Cardiac muscle cell (in vitro differentiated cells and primary cell): Measurements from ENCODE around the gene MARCHF7. TPM values are rescaled to one million over a fixed set of nuclear protein-coding genes. Genes with fewer than 3 reads are reported as not detected.
A peak's percentile ranks its signal among the peaks of the same experiment; 100 is the strongest.
"Not testable (repeated sequence)": the region's sequence is repeated elsewhere in the genome, so short reads cannot be mapped to it uniquely, and the experiment has no call there.

Source experiments
- DNase-seq, 2 donors: peaks; one replicate each; pipeline versions ENCODE4 v3.0.0 to v3.0.0-alpha.2; 2010 to 2017; ENCODE audit warnings: low read depth in 1 of 2, low spot score in 1 of 2
- H3K27ac ChIP-seq: fragments of 200-600 bp; sonication (generic); 2 replicates; pipeline ENCODE4 v1.5.1; 2016
- H3K27me3 ChIP-seq: fragments of 200-600 bp; sonication (generic); 2 replicates; pipeline ENCODE4 v1.6.0; 2016; ENCODE audit warnings: control low read depth
- H3K36me3 ChIP-seq: fragments of 200-600 bp; sonication (generic); 2 replicates; pipeline ENCODE4 v1.5.1; 2016; ENCODE audit warnings: control low read depth
- H3K4me1 ChIP-seq: fragments of 200-600 bp; sonication (generic); 2 replicates; pipeline ENCODE4 v1.8.1; 2017; ENCODE audit warnings: low read depth, mild to moderate bottlenecking, mixed run types
- H3K4me3 ChIP-seq: fragments of 200-600 bp; sonication (generic); 2 replicates; pipeline ENCODE4 v1.5.1; 2016; ENCODE audit warnings: mild to moderate bottlenecking
- H3K9me3 ChIP-seq: fragments of 200-600 bp; sonication (generic); 2 replicates; pipeline ENCODE4 v1.5.1; 2017; ENCODE audit warnings: low read depth, mild to moderate bottlenecking, control low read depth
- CTCF ChIP-seq: IDR thresholded peaks from 2 replicates; pipeline ENCODE4 v1.5.1; 2012; ENCODE audit warnings: low read depth, mild to moderate bottlenecking, low read length
- polyA plus RNA-seq: library from polyadenylated mRNA; unstranded; fragments of >200 nt; fragmentation: Nextera tagmentation; extraction: Ambion mirVana; gene quantifications from 2 replicates; pipeline ENCODE4 v1.2.1, GENCODE V29; 2016
- total RNA-seq: library from RNA; depleted of rRNA; stranded (reverse); fragments of >200 nt; gene quantifications from 2 replicates; pipeline ENCODE4 v1.2.3, GENCODE V29; 2016

Gene MARCHF7
- total and polyA plus RNA-seq, 2 experiments from 2014 or later = 118 to 155 TPM

GRCh38 chr2:159722580-159722979 is 10.3 kb downstream of the MARCHF7 start:
- Histone ChIP-seq H3K4me3 (no peak overlapping the region), H3K36me3 (peaks cover 4% of the 10 kb centered on the region), H3K27me3 (no peaks in the 10 kb centered on the region), H3K4me1 (peaks cover 13% of the 10 kb centered on the region), H3K9me3 (no peaks in the 10 kb centered on the region), H3K27ac (peak overlapping the region; percentile 42)
- no peak for TF ChIP-seq CTCF
- no peak for DNase-seq

- H3K9me3 ChIP-seq, H3K36me3 ChIP-seq, H3K27me3 ChIP-seq, DNase-seq, H3K4me3 ChIP-seq, H3K27ac ChIP-seq: not testable (repeated sequence)
- H3K4me1 ChIP-seq = peaks cover 13% of the 10 kb centered on the region
Observed at GRCh38 chr2:159724795-159725572, 12.7 kb downstream of the MARCHF7 start.

GRCh38 chr2:159725713-159726112 is 13.4 kb downstream of the MARCHF7 start:
- no peak overlapping the region for H3K27ac ChIP-seq
- H3K27me3 ChIP-seq = no peaks in the 10 kb centered on the region
- DNase-seq = no peak
- H3K36me3 ChIP-seq = peaks cover 10% of the 10 kb centered on the region
- no peak overlapping the region for H3K4me3 ChIP-seq
- H3K9me3 ChIP-seq = no peaks in the 10 kb centered on the region
- TF ChIP-seq CTCF = no peak
- peaks cover 9% of the 10 kb centered on the region for H3K4me1 ChIP-seq

- no peaks in the 10 kb centered on the region for H3K4me1 ChIP-seq
- H3K4me3 ChIP-seq = no peak overlapping the region
- H3K9me3 ChIP-seq = no peaks in the 10 kb centered on the region
- no peak for TF ChIP-seq CTCF
- H3K27me3 ChIP-seq = no peaks in the 10 kb centered on the region
- no peak for DNase-seq
- H3K36me3 ChIP-seq = peaks cover 28% of the 10 kb centered on the region
- peak overlapping the region; percentile 25 for H3K27ac ChIP-seq
Observed at GRCh38 chr2:159728629-159729028, 16.3 kb downstream of the MARCHF7 start.

GRCh38 chr2:159735648-159736047 is 23.3 kb downstream of the MARCHF7 start:
- no peak for DNase-seq
- no peak overlapping the region for H3K4me3 ChIP-seq
- H3K27me3 ChIP-seq = no peaks in the 10 kb centered on the region
- no peaks in the 10 kb centered on the region for H3K9me3 ChIP-seq
- H3K36me3 ChIP-seq = peaks cover 51% of the 10 kb centered on the region
- no peaks in the 10 kb centered on the region for H3K4me1 ChIP-seq
- H3K27ac ChIP-seq = no peak overlapping the region
- TF ChIP-seq CTCF = no peak

GRCh38 chr2:159736048-159736447 is 23.7 kb downstream of the MARCHF7 start:
- DNase-seq = peak in 1 of 2 donors; percentile 40

More at GRCh38 chr2:159736048-159736447, 23.7 kb downstream of the MARCHF7 start:
- Histone ChIP-seq H3K4me1 (no peaks in the 10 kb centered on the region), H3K4me3 (no peak overlapping the region), H3K27ac (no peak overlapping the region), H3K36me3 (peaks cover 47% of the 10 kb centered on the region), H3K27me3 (no peaks in the 10 kb centered on the region), H3K9me3 (no peaks in the 10 kb centered on the region)
- TF ChIP-seq CTCF = no peak
